H9 (cell line): ENCODE data around the gene MCFD2. TPM values are rescaled to one million over a fixed set of nuclear protein-coding genes. Genes with fewer than 3 reads are reported as not detected.

Experiments used
- DNase-seq: peaks from one replicate; pipeline ENCODE4 v3.0.0-alpha.2; 2017
- H2AFZ ChIP-seq: one replicate; pipeline ENCODE4 v1.6.1; 2013; ENCODE audit warnings: mild to moderate bottlenecking, low read length, control low read depth, moderate library complexity
- H2AK5ac ChIP-seq: 2 replicates; pipeline ENCODE4 v1.6.1; 2013; ENCODE audit warnings: low read length, control low read depth, mixed read lengths; ENCODE audit not compliant: insufficient read length
- H2BK120ac ChIP-seq: one replicate; pipeline ENCODE4 v1.6.1; 2013; ENCODE audit warnings: low read depth, mild to moderate bottlenecking, low read length, control low read depth, inconsistent platforms; ENCODE audit not compliant: poor library complexity, severe bottlenecking
- H2BK12ac ChIP-seq: 2 replicates; pipeline ENCODE4 v1.6.1; 2013; ENCODE audit warnings: low read length, control low read depth, mixed read lengths, low read depth; ENCODE audit not compliant: insufficient read length
- H2BK15ac ChIP-seq: 2 replicates; pipeline ENCODE4 v1.6.1; 2013; ENCODE audit warnings: low read depth, low read length, control low read depth
- H2BK20ac ChIP-seq: one replicate; pipeline ENCODE4 v1.6.1; 2013; ENCODE audit warnings: low read depth, mild to moderate bottlenecking, low read length, control low read depth, inconsistent platforms; ENCODE audit not compliant: poor library complexity, severe bottlenecking
- H2BK5ac ChIP-seq: 2 replicates; pipeline ENCODE4 v1.6.1; 2013; ENCODE audit warnings: low read length, control low read depth, mixed read lengths; ENCODE audit not compliant: insufficient read length
- H3K14ac ChIP-seq: 2 replicates; pipeline ENCODE4 v1.6.1; 2013; ENCODE audit warnings: low read length, control low read depth; ENCODE audit not compliant: insufficient read depth
- H3K18ac ChIP-seq: 2 replicates; pipeline ENCODE4 v1.6.1; 2013; ENCODE audit warnings: low read depth, mild to moderate bottlenecking, mixed read lengths, low read length, control low read depth; ENCODE audit not compliant: insufficient read length
- H3K23ac ChIP-seq: 2 replicates; pipeline ENCODE4 v1.6.1; 2013; ENCODE audit warnings: low read length, control low read depth, mixed read lengths, low read depth; ENCODE audit not compliant: insufficient read length
- H3K23me2 ChIP-seq: 2 replicates; pipeline ENCODE4 v1.6.1; 2013; ENCODE audit warnings: low read depth, mild to moderate bottlenecking, mixed read lengths, low read length, control low read depth; ENCODE audit not compliant: insufficient read length, poor library complexity, severe bottlenecking
- H3K27ac ChIP-seq: 2 replicates; pipeline ENCODE4 v1.5.1; 2013; ENCODE audit warnings: low read length, control low read depth, mixed read lengths, low read depth; ENCODE audit not compliant: insufficient read length
- H3K27me3 ChIP-seq: 2 replicates; pipeline ENCODE4 v1.6.1; 2013; ENCODE audit warnings: low read length, control low read depth, inconsistent platforms; ENCODE audit not compliant: insufficient read depth
- H3K4ac ChIP-seq: 2 replicates; pipeline ENCODE4 v1.6.1; 2013; ENCODE audit warnings: low read depth, mild to moderate bottlenecking, control low read depth, inconsistent platforms, low read length, moderate library complexity
- H3K4me1 ChIP-seq: 2 replicates; pipeline ENCODE4 v1.6.1; 2013; ENCODE audit warnings: low read length, control low read depth, inconsistent platforms; ENCODE audit not compliant: insufficient read depth
- H3K4me2 ChIP-seq: 2 replicates; pipeline ENCODE4 v1.6.1; 2013; ENCODE audit warnings: low read length, control low read depth, mixed read lengths; ENCODE audit not compliant: insufficient read length, insufficient read depth
- H3K56ac ChIP-seq: 2 replicates; pipeline ENCODE4 v1.6.1; 2013; ENCODE audit warnings: low read depth, mild to moderate bottlenecking, mixed read lengths, low read length, control low read depth; ENCODE audit not compliant: insufficient read length
- H3K79me1 ChIP-seq: 2 replicates; pipeline ENCODE4 v1.6.1; 2013; ENCODE audit warnings: low read depth, mild to moderate bottlenecking, moderate library complexity, low read length, control low read depth, inconsistent platforms; ENCODE audit not compliant: insufficient read depth, poor library complexity, severe bottlenecking
- H3K79me2 ChIP-seq: 2 replicates; pipeline ENCODE4 v1.6.1; 2013; ENCODE audit warnings: low read length, control low read depth, inconsistent platforms; ENCODE audit not compliant: insufficient read depth
- H3K9ac ChIP-seq: 2 replicates; pipeline ENCODE4 v1.6.1; 2013; ENCODE audit warnings: low read length, control low read depth, mixed read lengths; ENCODE audit not compliant: insufficient read length; ENCODE audit errors: extremely low read depth
- H3K9me3 ChIP-seq: one replicate; pipeline ENCODE4 v1.6.1; 2013; ENCODE audit warnings: low read depth, low read length, inconsistent platforms; ENCODE audit not compliant: control insufficient read depth
- H3T11ph ChIP-seq: one replicate; pipeline ENCODE4 v1.6.1; 2013; ENCODE audit warnings: mild to moderate bottlenecking, low read length, control low read depth, inconsistent platforms
- H4K20me1 ChIP-seq: one replicate; pipeline ENCODE4 v1.6.1; 2013; ENCODE audit not compliant: control insufficient read depth, insufficient read length, insufficient read depth
- H4K5ac ChIP-seq: 2 replicates; pipeline ENCODE4 v1.6.1; 2013; ENCODE audit warnings: low read depth, mild to moderate bottlenecking, mixed read lengths, low read length, control low read depth; ENCODE audit not compliant: insufficient read length
- H4K8ac ChIP-seq: replicated peaks from 2 replicates; pipeline ENCODE4 v1.6.1; 2013; ENCODE audit warnings: low read length, control low read depth, mixed read lengths, low read depth; ENCODE audit not compliant: insufficient read length
- H4K91ac ChIP-seq: 2 replicates; pipeline ENCODE4 v1.6.1; 2013; ENCODE audit warnings: low read depth, mild to moderate bottlenecking, moderate library complexity, mixed read lengths, low read length, control low read depth; ENCODE audit not compliant: insufficient read length
- H3K27ac Mint-ChIP-seq, 3 experiments: 2 replicates in 2 of 3; 3 replicates in 1 of 3; pipeline ENCODE4 v1.8.0; 2020 to 2021; ENCODE audit warnings: mixed read lengths in 3 of 3, mild to moderate bottlenecking in 1 of 3, moderate library complexity in 1 of 3
- H3K27me3 Mint-ChIP-seq: 2 replicates; pipeline ENCODE4 v1.8.0; 2021; ENCODE audit warnings: low read depth, mild to moderate bottlenecking, moderate library complexity, mixed read lengths
- H3K36me3 Mint-ChIP-seq, 3 experiments: 2 replicates in 2 of 3; 3 replicates in 1 of 3; pipeline ENCODE4 v1.8.0; 2020 to 2021; ENCODE audit warnings: low read depth in 3 of 3, mixed read lengths in 3 of 3; ENCODE audit not compliant: insufficient read depth in 1 of 3
- H3K4me1 Mint-ChIP-seq, 2 experiments: 2 replicates each; pipeline ENCODE4 v1.8.0; 2020; ENCODE audit warnings: mixed read lengths in 2 of 2
- H3K4me3 Mint-ChIP-seq, 2 experiments: 2 replicates in 1 of 2; 3 replicates in 1 of 2; pipeline ENCODE4 v1.8.0; 2020 to 2021; ENCODE audit warnings: mild to moderate bottlenecking in 2 of 2, mixed read lengths in 2 of 2, moderate library complexity in 1 of 2
- H3K9me3 Mint-ChIP-seq, 2 experiments: 2 replicates in 1 of 2; 3 replicates in 1 of 2; pipeline ENCODE4 v1.8.0; 2020; ENCODE audit warnings: mild to moderate bottlenecking in 2 of 2, mixed read lengths in 2 of 2, moderate library complexity in 1 of 2
- WGBS: extraction: QIAGEN DNeasy Blood & Tissue Kit; methylation state at CpG from one replicate; pipeline ENCODE4 v1.1.7; 2013; ENCODE audit warnings: missing lambda C conversion rate, low lambda C conversion rate, mixed read lengths; ENCODE audit not compliant: insufficient read length; ENCODE audit errors: extremely low coverage; 5-methylcytosine and 5-hydroxymethylcytosine counted together
- total RNA-seq: library from RNA; stranded (reverse); gene quantifications from 2 replicates; pipeline ENCODE4 v1.2.1, GENCODE V29; 2021
- TF ChIP-seq, protein P1 (sequence below): fragments of 200-600 bp; sonication (generic); conservative IDR thresholded peaks from 3 replicates; pipeline ENCODE4 v1.8.0; 2021; ENCODE audit warnings: antibody characterized with exemption, mild to moderate bottlenecking

The MCFD2 gene
- total RNA-seq, 1 experiment from 2014 or later, result 64.6 TPM

DNA sequence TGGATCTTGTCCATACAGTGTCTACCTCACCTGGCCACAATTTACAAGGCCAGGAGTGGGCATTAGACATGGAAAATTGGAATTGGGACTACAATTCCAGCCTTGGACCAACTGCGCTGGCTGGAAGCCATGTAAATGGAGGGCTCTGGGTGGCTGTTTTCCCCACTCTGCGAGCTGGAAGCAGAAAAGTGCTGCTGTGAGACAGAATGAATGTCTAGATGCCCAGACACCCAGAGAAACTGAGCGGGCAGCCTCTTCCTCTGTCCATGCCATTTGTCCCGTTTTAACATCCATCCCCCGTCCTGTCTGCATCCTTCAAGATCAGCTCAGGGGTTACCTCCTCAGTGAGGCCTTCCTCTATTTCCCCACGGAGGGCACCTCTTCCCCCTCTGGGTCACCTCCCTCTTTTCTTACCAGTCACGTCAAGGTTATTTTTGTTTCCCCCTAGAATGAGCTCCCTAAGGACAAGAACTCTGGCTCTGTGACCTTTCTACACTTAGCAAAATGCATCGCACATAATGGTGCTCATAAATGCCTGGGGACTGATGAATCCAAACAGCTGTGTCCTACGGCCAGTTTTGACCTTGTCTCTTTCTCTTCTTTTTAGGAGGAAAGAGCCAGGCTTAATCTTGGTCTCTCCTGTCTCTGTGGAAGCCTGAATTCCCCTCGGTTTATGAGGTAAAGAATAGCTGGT lies 41.2 kb downstream of the MCFD2 start:
- Histone ChIP-seq H3K14ac (no peak overlapping the region), H4K8ac (no peak overlapping the region), H3K27me3 (no peaks in the 10 kb centered on the region), H3K79me1 (no peaks in the 10 kb centered on the region), H3K79me2 (no peaks in the 10 kb centered on the region), H3K4me2 (no peak overlapping the region), H3K9me3 (no peaks in the 10 kb centered on the region), H2BK20ac (no peak overlapping the region), H3T11ph (no peak overlapping the region), H3K23ac (no peak overlapping the region), H3K27ac (no peak overlapping the region), H2BK15ac (no peak overlapping the region), H3K9ac (no peak overlapping the region), H2BK120ac (no peak overlapping the region), H3K4ac (no peak overlapping the region), H3K18ac (no peak overlapping the region), H4K5ac (no peak overlapping the region), H3K56ac (no peak overlapping the region), H2AFZ (no peak overlapping the region), H2AK5ac (no peak overlapping the region), H3K4me1 (no peaks in the 10 kb centered on the region), H2BK12ac (no peak overlapping the region), H2BK5ac (no peak overlapping the region), H4K20me1 (no peaks in the 10 kb centered on the region), H4K91ac (no peak overlapping the region), H3K23me2 (no peaks in the 10 kb centered on the region)
- DNase-seq, result no peak
- H3K36me3 Mint-ChIP-seq, result no peaks in the 10 kb centered on the region
- H3K27ac Mint-ChIP-seq, result no peak overlapping the region
- H3K4me1 Mint-ChIP-seq, result peaks cover 5 to 8% of the 10 kb centered on the region in 2 experiments; a peak in 3 of 4 replicates
- H3K4me3 Mint-ChIP-seq, result no peak overlapping the region
- no CpG with 5 or more reads among the region's 10 CpGs for WGBS
- no peaks in the 10 kb centered on the region; a peak in 2 of 5 replicates for H3K9me3 Mint-ChIP-seq
- H3K27me3 Mint-ChIP-seq, result peaks cover 2% of the 10 kb centered on the region
- TF ChIP-seq, protein P1, sequence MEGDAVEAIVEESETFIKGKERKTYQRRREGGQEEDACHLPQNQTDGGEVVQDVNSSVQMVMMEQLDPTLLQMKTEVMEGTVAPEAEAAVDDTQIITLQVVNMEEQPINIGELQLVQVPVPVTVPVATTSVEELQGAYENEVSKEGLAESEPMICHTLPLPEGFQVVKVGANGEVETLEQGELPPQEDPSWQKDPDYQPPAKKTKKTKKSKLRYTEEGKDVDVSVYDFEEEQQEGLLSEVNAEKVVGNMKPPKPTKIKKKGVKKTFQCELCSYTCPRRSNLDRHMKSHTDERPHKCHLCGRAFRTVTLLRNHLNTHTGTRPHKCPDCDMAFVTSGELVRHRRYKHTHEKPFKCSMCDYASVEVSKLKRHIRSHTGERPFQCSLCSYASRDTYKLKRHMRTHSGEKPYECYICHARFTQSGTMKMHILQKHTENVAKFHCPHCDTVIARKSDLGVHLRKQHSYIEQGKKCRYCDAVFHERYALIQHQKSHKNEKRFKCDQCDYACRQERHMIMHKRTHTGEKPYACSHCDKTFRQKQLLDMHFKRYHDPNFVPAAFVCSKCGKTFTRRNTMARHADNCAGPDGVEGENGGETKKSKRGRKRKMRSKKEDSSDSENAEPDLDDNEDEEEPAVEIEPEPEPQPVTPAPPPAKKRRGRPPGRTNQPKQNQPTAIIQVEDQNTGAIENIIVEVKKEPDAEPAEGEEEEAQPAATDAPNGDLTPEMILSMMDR, result no peak
